Measurements from ENCODE around the gene ZNF524.

The ZNF524 gene

GRCh38 chr19:55619286-55619685 is 19.2 kb downstream of the ZNF524 start:
- Histone ChIP-seq H2AFZ (ENCODE audit: low read depth, low read length) (no peak overlapping the region), H4K20me1 (ENCODE audit: insufficient read depth, low read length) (peaks cover 9% of the 10 kb centered on the region), H3K4me3 (ENCODE audit: low read depth in 1 of 2, low read length in 2 of 2) (no peak overlapping the region), H3K36me3 (ENCODE audit: insufficient read depth, low read length) (peaks cover 37% of the 10 kb centered on the region), H3K79me2 (ENCODE audit: insufficient read depth, low read length) (peaks cover 3% of the 10 kb centered on the region; the same call in 1 of the 2 replicates), H3K9me3 (ENCODE audit: insufficient read depth, low read length, severe bottlenecking) (no peaks in the 10 kb centered on the region), H3K4me2 (ENCODE audit: insufficient read depth, low read length) (no peak overlapping the region), H3K27me3 (ENCODE audit: insufficient read depth, low read length, poor library complexity) (no peaks in the 10 kb centered on the region), H3K4me1 (ENCODE audit: insufficient read depth, low read length) (peaks cover 17% of the 10 kb centered on the region), H3K27ac (ENCODE audit: low read length) (no peak overlapping the region), H3K9ac (ENCODE audit: low read depth, low read length) (no peak overlapping the region)
- DNase-seq (no peak), ATAC-seq (ENCODE audit: insufficient read depth, low read depth) (no peak)
- TF ChIP-seq EZH2 (IDR thresholded peaks at IDR 0.05; ENCODE audit: borderline replicate concordance, low read depth, low read length, severe bottlenecking) = no peak
- TF ChIP-seq, protein P1, sequence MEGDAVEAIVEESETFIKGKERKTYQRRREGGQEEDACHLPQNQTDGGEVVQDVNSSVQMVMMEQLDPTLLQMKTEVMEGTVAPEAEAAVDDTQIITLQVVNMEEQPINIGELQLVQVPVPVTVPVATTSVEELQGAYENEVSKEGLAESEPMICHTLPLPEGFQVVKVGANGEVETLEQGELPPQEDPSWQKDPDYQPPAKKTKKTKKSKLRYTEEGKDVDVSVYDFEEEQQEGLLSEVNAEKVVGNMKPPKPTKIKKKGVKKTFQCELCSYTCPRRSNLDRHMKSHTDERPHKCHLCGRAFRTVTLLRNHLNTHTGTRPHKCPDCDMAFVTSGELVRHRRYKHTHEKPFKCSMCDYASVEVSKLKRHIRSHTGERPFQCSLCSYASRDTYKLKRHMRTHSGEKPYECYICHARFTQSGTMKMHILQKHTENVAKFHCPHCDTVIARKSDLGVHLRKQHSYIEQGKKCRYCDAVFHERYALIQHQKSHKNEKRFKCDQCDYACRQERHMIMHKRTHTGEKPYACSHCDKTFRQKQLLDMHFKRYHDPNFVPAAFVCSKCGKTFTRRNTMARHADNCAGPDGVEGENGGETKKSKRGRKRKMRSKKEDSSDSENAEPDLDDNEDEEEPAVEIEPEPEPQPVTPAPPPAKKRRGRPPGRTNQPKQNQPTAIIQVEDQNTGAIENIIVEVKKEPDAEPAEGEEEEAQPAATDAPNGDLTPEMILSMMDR (IDR thresholded peaks at IDR 0.05; ENCODE audit: borderline replicate concordance, extremely low read depth, low read length, poor library complexity, severe bottlenecking) = no peak

GRCh38 chr19:55620410-55621204 is 20.5 kb downstream of the ZNF524 start:
- H3K4me3 ChIP-seq (ENCODE audit: low read depth in 1 of 2, low read length in 2 of 2) = no peak overlapping the region
- peaks cover 28% of the 10 kb centered on the region for H3K36me3 ChIP-seq (ENCODE audit: insufficient read depth, low read length)
- peak overlapping the region; percentile 50; the same call in 1 of the 2 replicates for H3K27ac ChIP-seq (ENCODE audit: low read length)
- H3K79me2 ChIP-seq (ENCODE audit: insufficient read depth, low read length) = no peaks in the 10 kb centered on the region
- H4K20me1 ChIP-seq (ENCODE audit: insufficient read depth, low read length) = peaks cover 3% of the 10 kb centered on the region; the same call in 1 of the 2 replicates
- H3K9ac ChIP-seq (ENCODE audit: low read depth, low read length) = no peak overlapping the region; the same call in 1 of the 2 replicates
- H3K27me3 ChIP-seq (ENCODE audit: insufficient read depth, low read length, poor library complexity) = no peaks in the 10 kb centered on the region
- ATAC-seq (ENCODE audit: insufficient read depth, low read depth) = peak; percentile 17; the same call in 1 of the 3 replicates
- no peaks in the 10 kb centered on the region for H3K9me3 ChIP-seq (ENCODE audit: insufficient read depth, low read length, severe bottlenecking)
- peak; percentile 59 for DNase-seq
- no peak for TF ChIP-seq EZH2 (IDR thresholded peaks at IDR 0.05; ENCODE audit: borderline replicate concordance, low read depth, low read length, severe bottlenecking)
- TF ChIP-seq, protein P1 (IDR thresholded peaks at IDR 0.05; ENCODE audit: borderline replicate concordance, extremely low read depth, low read length, poor library complexity, severe bottlenecking) = no peak
- H3K4me2 ChIP-seq (ENCODE audit: insufficient read depth, low read length) = no peak overlapping the region
- H2AFZ ChIP-seq (ENCODE audit: low read depth, low read length) = no peak overlapping the region
- H3K4me1 ChIP-seq (ENCODE audit: insufficient read depth, low read length) = peaks cover 28% of the 10 kb centered on the region

- Histone ChIP-seq H3K27ac (ENCODE audit: low read length) (no peak overlapping the region; the same call in 1 of the 2 replicates), H3K36me3 (ENCODE audit: insufficient read depth, low read length) (peaks cover 22% of the 10 kb centered on the region), H3K9me3 (ENCODE audit: insufficient read depth, low read length, severe bottlenecking) (no peaks in the 10 kb centered on the region), H3K79me2 (ENCODE audit: insufficient read depth, low read length) (no peaks in the 10 kb centered on the region), H3K9ac (ENCODE audit: low read depth, low read length) (no peak overlapping the region), H3K4me2 (ENCODE audit: insufficient read depth, low read length) (no peak overlapping the region), H3K27me3 (ENCODE audit: insufficient read depth, low read length, poor library complexity) (no peaks in the 10 kb centered on the region), H4K20me1 (ENCODE audit: insufficient read depth, low read length) (no peaks in the 10 kb centered on the region), H3K4me3 (ENCODE audit: low read depth in 1 of 2, low read length in 2 of 2) (no peak overlapping the region), H2AFZ (ENCODE audit: low read depth, low read length) (no peak overlapping the region), H3K4me1 (ENCODE audit: insufficient read depth, low read length) (peaks cover 28% of the 10 kb centered on the region)
- no peak for TF ChIP-seq EZH2 (IDR thresholded peaks at IDR 0.05; ENCODE audit: borderline replicate concordance, low read depth, low read length, severe bottlenecking)
- TF ChIP-seq, protein P1 (IDR thresholded peaks at IDR 0.05; ENCODE audit: borderline replicate concordance, extremely low read depth, low read length, poor library complexity, severe bottlenecking) = no peak
- DNase-seq = no peak
- ATAC-seq (ENCODE audit: insufficient read depth, low read depth) = no peak
These were observed 21.2 kb downstream of the ZNF524 start for GRCh38 chr19:55621205-55621672.

All from DND-41 (cell line).